GDM1 (cell line): ENCODE data around the gene TECPR1.

Source experiments
- DNase-seq: peaks from one replicate; lab custom pipeline; 2025; lab: John Stamatoyannopoulos, UW

TECPR1 gene

DNA sequence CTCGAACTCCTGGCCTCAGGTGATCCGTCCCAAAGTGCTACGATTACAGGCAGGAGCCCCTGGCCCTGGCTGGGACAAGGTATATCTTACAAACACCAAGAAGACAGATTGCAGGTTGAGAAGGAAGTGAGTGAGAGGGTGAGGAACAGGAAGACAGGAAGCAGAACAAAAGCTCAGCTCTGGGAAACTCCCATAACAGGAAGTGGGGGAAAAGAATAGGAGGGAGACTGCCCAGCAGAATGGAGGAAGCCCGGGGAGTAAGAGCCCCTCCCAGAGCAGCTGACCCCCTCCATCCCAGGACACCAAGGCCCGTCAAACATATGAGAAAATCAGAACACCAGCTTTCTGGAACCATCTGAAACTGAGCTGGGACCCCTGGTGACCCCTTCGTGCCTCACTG is 2.9 kb downstream of the TECPR1 start:
- DNase-seq: no peak

DNA sequence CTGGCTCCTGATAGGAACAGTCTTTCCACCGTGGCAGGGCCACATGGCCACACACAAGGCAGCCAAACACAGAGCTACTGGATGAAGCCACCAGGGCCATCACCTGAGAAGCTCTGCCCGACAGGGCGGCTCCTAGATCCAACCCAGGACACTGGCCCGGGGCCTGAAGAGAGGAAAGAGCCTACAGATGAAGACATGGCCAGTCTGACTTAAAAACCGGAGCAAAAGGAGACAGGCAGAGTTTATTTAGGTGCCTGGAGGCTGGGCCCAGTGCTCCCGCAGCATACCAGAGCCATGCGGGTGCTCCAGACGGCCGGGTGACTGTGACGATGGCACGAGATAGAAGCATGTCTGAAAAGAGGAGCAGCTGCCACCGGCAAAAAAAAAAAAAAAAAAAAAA is 3.9 kb downstream of the TECPR1 start:
- DNase-seq: no peak

DNA sequence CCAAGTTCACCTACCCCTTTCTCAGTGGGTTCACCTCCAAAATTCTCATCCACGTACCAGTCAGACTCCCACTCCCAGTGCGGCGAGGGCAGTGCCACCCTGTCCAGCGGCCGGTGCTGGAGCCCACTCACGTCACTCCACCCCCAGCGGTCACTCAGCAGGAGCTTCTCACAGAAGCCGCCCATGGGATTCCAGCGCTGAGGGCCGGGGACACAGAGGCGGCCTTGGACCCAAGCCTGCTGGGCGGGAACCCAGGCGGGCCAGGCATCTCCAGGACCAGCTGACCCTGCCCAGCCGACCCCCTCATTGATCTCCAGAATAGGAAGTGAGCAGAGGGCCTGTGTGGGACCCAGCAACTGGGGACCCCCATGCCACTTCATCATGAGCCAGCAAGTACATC is 7.2 kb downstream of the TECPR1 start:
- no peak for DNase-seq

DNA sequence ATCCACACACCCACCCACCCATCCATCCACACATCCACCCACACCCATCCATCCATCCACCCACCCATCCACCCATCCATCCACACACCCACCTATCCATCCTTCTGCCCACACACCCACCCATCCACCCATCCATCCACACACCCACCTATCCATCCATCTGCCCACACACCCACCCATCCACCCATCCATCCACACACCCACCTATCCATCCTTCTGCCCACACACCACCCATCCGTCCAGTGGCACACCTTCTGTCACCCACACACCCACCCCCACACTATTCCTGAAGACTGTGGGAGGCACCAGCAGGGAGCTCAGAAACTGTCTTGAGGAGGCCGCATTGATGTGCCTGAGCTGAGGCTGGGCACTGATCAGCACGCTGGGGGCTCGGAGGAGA is 9.1 kb downstream of the TECPR1 start:
- no peak for DNase-seq

DNA sequence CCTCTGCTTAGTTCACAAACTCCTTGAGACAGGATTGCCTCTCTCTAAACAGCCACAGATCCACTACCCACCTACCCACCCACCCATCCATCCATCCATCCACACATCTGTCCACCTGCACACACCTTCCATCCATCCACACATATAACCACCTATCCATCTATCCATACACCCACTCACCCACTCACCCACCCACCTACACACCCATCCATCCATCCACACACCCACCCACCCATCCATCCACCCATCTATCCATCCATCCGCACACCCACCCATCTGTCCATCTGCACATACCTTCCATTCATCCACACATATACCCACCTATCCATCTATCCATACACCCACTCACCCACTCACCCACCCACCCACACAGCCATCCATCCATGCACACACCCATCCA is 9.7 kb downstream of the TECPR1 start:
- DNase-seq: no peak

DNA sequence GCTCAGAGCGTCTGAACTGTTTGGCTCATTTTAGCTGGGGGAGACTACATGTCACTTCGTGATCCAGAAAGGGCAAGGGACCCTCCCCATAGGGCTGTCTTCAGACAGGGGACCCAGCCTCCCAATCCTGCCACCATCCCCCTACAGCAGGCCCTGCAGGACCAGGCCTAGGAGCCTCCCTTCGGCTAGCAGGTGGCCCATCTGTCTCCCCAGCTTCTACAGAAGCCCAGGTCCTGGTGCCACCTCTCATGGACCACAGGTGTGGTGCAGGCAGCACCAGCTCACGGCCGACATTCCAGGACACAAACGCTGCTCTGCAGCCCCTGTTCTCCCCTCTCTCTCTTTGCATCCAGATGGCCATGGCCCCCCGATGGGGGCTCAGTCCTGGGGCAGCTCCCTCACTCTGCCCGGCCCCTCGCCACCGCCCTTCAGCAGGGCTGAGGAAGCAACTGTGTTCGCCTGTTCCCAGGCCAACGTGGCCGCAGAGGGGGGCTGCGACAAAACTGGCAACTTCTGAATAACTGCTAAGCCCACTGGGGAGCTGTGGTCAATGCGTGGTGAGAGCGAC is 10.3 kb downstream of the TECPR1 start:
- DNase-seq: no peak

DNA sequence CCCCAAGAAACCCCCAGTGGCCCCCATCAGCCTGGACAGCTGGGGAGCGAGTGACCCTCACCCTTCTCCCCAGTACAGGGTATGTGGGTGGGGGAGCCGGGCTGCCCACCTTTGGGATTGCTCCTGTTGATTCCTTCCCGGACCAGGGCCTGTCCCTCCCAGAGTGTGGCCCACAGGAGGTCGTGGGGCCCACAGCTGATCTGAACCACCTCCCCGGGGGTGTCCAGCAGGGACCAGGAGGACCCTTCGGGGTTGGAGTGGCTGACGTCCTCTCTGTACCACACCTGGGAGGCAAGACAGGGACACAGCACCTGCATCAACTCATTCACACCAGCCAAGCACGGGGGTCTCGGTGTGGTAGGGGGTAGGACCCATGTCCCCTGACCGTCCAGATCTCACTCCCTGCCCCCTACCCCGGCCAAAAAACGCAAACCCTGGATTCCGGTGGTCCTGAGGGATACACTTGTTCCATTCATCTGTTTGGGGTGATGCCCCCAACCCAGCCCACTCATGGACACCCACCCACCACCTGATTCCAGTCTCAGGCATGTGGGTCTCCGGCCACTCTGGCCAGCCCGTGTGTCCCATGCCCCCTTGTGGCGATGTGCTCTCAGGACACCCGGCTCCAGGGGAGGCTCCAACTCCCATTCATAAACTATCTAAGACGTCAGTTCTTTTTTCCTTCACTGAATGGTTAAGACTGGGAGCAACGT is 10.9 kb downstream of the TECPR1 start:
- no peak for DNase-seq

DNA sequence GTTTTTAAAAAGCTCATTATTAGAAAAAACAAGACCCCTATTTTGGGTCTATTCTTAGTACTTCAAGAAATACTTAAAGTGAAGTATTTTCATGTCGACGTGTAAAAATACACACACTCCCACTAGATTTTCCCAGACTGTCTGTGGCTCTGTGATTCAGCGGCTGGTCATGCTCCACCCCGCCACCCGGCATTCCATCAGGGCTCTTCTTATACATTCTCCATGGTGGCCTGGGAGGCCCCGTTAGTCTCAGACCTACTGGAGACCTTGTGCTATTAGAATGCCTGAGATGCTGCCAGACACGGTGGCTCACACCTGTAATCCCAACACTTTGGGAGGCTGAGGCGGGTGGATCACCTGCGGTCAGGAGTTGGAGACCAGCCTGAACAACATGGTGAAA is 13.1 kb downstream of the TECPR1 start:
- DNase-seq: no peak

DNA sequence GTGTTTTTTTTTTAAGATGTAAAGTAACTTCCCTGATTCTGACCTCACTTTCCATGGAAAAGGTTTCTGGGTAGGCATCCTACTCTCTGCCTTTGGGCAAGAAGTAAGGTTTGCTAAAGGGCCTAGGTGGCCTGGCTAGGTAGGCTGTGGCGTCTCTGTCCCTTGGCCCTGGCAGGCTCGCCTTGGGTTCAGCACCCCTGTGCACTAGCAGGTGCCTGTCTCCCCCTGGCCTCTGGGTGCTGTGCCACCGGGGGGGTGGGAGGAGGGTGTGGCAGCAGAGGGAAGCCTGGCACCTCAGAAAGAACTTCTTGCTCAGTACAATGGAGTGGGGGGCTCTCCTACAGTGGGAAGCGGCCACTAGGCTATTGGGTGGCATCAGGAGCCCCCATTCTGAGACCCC is 14.0 kb downstream of the TECPR1 start:
- DNase-seq: no peak

DNA sequence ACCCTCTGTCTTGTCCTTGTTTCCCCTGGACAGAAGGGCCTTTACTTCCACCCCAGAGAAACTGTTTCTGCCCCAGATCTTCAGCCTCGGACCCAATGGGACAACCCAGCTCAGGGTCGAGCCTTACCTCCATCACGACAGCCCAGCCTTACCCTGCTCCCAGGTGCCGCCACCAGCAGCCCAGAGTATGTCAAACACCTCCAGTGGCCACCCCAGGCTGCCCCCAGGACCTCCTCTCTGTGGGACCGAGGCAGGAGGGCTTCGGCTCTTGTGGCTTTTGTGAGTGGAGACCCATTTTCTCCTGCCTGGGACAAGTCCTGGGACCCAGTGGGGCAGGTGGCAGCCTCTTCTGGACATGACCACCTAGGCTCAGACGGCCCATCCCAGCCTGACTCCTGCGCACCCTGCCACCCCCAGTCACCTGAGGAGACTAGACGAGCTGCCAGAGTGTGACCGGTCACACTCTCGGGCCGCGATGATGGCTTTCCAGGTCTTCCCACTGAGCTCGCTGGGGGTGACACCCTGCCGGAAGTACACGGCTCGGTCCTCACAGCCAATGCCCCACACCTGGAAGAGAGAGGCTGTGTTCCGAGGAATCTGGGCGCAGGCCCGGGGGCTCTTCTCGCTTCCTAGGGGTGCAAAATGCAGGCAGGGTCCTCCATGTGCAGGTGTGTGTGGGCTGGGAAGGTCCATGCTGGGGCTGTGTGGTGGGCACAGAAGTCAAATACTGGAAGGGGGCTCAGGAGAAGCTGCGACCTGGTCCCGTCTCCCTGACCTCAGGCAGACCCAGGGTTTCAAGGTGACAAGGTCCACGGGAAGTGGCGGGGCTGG is 15.5 kb downstream of the TECPR1 start:
- DNase-seq: no peak

DNA sequence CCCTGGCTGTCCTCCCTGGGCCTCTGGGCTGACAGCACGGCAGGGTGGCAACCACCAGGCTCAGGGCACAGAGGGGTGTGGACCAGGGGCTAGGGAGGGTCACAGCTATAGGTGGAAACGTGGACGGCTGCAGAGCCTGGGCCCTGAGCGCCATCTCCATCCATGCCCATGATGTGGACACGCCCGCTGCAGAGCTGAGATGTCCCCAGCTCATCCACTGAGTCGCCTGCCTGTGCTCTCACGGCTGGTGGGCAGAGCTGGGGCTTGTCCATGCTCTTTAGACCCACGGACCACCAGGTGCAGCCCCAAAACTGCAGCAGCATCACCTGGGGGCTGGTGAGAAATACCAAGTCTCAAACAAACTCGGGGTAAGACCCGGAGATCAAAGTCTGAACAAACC is 16.1 kb downstream of the TECPR1 start:
- DNase-seq: no peak

DNA sequence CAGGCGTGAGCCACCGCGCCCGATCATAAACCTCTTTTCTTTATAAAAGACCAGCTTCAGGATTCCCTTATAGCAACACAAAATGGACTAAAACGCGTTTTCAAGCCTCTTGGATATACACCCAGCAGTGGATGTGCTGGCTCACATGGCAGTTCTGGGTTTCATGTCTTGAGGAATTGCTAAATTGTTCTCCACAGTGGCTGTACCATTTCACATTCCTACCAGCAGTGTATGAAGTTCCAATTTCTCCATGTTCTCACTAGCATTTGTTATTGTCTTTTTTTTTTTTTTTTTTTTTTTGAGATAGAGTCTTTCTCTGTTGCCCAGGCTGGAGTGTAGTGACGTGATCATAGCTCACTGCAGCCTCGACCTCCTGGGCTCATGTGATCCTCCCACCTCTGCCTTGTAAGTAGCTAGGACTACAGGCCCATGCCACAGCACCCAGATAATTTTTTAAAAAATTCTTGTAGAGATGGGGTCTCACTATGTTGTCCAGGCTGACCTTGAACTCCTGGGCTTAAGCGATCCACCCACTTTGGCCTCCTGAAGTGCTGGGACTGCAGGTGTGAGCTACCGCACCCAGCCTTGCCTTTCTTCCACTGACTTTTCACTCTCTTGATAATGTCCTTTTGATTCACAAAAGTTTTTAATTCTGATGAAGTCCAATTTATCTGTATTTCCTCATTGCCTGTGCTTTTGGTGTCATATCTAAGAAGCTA is 17.4 kb downstream of the TECPR1 start:
- no peak for DNase-seq

DNA sequence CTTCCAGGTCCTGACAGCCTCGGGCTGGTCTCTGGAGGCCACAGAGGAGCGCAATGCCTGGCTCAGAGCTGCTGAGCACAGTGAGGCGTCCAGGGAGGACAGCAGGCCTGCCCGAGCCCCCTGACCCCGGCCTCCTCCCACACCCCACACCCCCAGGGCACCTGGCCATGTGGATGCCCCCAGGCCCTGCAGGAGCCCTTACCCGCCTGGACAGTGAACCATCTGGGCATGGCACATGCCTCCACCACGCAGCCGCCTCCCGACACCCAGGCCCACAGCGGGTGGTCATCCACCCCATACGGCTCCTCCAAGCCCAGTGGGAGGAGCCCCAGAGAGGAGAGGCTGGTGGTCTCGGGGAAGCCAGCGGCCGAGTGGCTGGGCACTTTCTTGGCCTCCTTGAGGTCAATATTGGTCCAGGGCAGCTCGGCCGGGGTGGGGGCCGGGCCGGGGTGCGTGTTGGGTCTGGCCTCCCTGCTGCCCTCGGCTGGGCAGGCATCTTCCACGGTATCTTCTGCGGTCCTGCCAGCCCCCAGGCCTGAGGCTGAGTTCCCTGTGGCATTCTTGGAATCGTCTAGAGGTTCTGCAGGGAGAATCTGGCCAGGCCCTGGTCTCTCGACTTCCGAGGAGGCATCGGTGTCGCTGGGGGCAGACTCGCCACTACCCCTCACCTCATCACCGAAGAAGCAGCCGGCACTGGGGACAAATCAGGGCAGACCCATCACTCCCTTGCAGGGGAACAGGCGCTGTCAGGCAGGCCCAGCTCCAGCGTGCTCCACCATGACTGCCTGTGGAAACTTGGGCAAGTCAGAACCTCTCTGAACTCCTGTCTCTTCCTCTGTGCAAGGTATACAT is 18.6 kb downstream of the TECPR1 start:
- DNase-seq: no peak

DNA sequence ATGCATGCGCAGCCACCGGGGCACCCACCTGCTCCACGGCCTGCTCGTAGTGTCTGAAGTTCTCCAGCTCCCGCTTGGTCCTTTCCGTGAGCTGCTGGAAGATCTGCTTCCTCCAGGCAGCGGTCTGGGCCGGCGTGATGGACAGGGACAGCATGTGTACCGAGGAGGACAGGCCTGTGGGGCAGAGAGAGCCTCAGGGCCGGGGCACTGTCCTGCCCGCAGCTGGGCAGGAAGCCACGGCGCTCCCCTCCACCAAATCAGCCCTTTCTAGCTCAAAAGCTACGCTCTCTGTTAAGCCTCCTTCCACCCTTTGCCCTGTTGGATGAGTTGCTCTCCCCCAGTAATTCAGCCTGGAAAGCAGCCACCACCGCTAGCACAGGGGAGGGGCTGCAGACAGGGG is 19.2 kb downstream of the TECPR1 start:
- DNase-seq: no peak

DNA sequence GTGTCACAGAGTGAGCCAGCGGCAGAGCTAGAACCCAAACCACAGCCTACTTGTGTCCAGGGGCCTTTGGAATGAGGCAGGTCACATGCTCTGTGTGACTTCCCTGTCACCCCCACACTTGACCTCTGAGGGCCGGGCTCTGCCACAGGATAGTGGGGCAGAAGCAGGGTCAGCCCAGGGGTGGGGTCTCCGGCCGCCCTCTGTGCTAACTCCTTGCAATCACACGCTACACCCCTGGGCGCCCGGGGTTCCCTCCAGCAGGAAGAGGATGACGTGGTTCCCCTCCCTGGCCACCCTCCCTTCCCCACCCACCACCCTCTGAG is 19.8 kb downstream of the TECPR1 start:
- DNase-seq: no peak

DNA sequence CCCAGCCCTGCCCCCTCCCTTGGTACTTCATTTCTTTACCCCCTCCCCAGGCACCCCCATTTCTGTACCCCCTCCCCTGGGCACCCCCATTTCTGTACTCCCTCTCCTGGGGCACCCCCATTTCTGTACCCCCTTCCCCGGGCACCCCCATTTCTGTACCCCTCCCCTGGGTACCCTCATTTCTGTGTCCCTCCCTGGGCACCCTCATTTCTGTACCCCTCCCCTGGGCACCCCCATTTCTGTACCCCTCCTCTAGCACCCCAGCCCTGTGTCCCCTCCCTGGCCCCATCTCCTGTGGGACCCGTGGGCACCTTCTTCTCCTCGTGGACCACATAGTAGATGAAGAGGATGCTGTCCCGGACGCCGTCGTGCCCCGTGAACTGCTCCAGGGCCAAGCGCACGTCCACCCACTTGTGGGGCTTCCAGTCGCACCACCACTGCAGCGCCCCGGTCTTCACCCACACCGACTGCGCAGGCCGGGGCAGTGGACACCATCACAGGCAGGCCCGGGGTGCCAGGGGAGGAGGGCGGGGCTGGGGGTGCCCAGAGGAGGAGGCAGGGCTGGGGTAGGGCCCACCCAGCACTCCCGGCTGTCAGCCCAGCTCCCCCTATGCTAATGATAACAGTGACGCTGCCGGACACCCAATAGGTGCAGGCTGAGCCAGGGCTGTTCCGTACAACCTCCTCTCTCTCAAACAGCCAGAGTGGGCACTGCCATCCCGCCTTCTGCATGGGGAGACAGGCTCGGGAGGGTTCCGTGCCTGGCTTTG is 20.4 kb downstream of the TECPR1 start:
- DNase-seq: no peak

DNA sequence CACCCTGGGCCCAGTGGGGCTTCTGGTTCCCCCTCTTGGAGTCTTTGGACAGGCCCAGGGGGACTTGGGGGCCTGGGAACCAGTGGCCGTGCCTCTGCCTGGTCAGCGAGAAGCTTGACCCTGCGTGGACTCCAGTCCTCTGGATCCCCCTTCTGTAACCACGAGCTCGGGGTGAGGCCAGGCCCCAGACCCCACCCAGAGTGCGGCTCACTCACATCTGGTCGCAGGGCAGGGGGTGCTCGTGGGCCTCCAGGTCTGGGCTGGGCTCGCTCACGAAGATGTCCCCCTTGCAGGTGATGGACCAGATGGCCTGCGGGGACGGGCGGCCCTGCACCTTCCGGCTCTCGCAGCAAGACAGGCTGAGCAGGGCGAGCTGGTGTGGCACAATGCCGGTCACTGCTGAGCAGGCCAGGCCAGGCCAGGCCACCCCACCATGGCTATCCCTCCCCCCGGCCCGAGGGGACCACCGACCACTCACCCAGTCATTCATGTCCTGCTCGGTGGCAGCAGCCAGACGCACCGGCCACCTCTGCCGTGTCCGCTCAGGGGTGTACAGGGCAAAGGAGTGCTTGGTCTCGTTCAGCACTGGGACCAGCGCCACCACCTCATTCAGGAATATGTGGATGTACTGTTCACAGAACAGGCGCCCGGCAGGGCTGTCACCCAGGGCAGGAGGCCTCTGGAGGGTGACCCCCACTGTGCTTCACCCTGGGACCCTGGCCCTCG is 21.1 kb downstream of the TECPR1 start:
- no peak for DNase-seq

DNA sequence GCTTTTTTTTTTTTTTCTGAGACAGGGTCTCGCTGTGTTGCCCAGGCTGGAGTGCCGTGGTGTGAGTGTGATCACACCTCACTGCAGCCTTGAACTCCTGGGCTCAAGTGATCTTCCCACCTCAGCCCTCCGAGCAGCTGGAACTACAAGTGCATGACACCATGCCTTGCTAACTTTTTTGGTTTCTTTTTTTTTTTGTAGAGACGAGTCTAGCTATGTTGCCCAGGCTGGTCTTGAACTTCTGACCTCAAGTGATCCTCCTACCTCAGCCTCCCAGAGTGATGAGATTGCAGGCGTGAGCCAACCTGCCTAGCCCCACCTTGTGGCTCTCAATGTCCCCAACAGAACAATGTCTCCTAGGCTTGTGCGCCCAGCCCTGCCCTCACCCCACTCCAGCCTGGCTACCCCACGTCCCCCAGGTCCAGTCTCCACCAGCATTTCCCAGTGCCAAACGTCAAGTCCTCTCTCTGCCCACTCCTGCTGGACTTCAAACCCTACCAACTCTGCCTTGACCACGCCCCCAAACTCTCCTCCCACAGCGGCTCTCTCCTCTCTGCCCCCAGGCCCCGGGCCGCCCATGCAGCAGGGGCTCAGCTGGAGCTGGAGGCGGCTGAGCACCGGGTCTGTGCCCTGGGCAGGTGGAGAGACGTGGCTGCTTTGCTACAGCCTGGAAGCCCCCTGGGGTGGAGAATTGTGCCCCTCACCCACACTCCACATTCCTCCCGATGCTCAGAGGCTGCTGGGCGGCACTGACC is 21.9 kb downstream of the TECPR1 start:
- DNase-seq: no peak

DNA sequence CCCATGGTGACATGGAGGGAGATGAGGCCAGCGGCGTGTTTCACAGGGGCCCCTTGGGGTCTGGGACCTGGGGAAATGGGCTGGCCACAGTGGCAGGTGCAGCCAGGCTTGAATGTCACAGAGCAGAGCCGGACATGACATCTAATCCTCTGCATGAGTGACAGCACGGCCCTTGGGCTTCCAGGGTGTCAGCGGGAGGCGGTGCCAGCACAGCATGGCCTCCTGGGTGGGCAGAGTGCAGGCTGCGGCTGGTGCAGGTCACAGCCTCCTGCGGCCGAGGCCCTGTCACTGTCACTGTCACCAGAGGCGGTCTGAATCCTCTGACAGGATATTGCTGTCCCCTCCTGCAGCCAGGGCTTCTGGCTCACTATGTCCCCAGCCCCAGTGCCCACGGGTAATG is 22.6 kb downstream of the TECPR1 start:
- DNase-seq: no peak

DNA sequence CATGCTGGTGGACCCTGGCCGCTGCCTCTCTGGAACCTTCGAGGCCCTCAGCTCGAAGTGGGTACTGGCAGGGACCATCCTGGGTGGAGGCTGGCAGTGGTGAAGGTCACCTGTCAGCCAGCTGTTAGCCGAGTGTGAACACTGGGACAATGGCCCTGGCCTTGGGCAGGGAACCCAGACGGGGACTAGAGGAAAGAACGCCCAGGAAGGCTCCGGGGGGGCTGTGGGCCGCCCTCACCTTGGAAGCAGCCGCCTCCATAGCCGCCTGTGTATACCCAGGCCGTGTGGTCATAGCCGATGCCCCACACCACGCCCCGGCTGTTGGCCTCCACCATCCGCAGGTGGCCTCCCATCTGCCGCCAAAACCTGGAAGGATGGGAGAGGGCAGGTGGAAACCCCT is 23.2 kb downstream of the TECPR1 start:
- no peak for DNase-seq
